Heart right ventricle (tissue), 16 donors: Measurements from ENCODE around the gene WFDC12. TPM values are rescaled to one million over a fixed set of nuclear protein-coding genes. Genes with fewer than 3 reads are reported as not detected.

Experiments
- ATAC-seq, 8 donors: fragments of 200-7000 bp; cut with Tn5 transposase; one replicate each; pipeline ENCODE4 v1.9.1; 2020; ENCODE audit warnings: mild to moderate bottlenecking in 8 of 8, moderate library complexity in 8 of 8, moderate number of reproducible peaks in 1 of 8
- DNase-seq, 2 donors: peaks; one replicate each; pipeline ENCODE4 v3.0.0-alpha.2; 2020
- H3K27ac ChIP-seq, 10 donors: fragments of 200-600 bp; sonication (generic) in 2 of 10; one replicate each; pipeline versions ENCODE4 v1.5.0 to v1.8.0; 2020 to 2022; ENCODE audit warnings: mild to moderate bottlenecking in 3 of 10
- H3K27me3 ChIP-seq, 7 donors: fragments of 200-600 bp; one replicate each; pipeline ENCODE4 v1.8.0; 2021 to 2022; ENCODE audit warnings: mild to moderate bottlenecking in 2 of 7
- H3K36me3 ChIP-seq, 9 donors: fragments of 200-600 bp; sonication (generic) in 1 of 9; one replicate each; pipeline versions ENCODE4 v1.5.0 to v1.8.0; 2020 to 2022; ENCODE audit warnings: mild to moderate bottlenecking in 2 of 9
- H3K4me1 ChIP-seq, 9 donors: fragments of 200-600 bp; sonication (generic) in 1 of 9; one replicate each; pipeline versions ENCODE4 v1.5.0 to v1.8.0; 2020 to 2022; ENCODE audit warnings: mild to moderate bottlenecking in 4 of 9
- H3K4me3 ChIP-seq, 10 donors: fragments of 200-600 bp; sonication (generic) in 2 of 10; one replicate each; pipeline versions ENCODE4 v1.5.0 to v1.8.0; 2020 to 2022; ENCODE audit warnings: mild to moderate bottlenecking in 7 of 10, moderate library complexity in 2 of 10
- H3K9me3 ChIP-seq, 11 donors: fragments of 200-600 bp in 10 of 11; sonication (generic) in 2 of 11; one replicate each; pipeline versions ENCODE4 v1.5.0 to v1.8.0; 2013 to 2022; ENCODE audit warnings: mild to moderate bottlenecking in 2 of 11, control low read depth in 1 of 11, moderate library complexity in 1 of 11
- CTCF ChIP-seq, 9 donors: fragments of 200-600 bp; sonication (generic) in 2 of 9; IDR thresholded peaks; one replicate each; pipeline versions ENCODE4 v1.5.0 to v1.8.0; 2021 to 2022; ENCODE audit warnings: antibody characterized with exemption in 9 of 9, mild to moderate bottlenecking in 5 of 9, moderate library complexity in 1 of 9
- WGBS, 2 donors: extraction: QIAGEN DNeasy Blood & Tissue Kit; methylation state at CpG; one replicate each; pipeline ENCODE4 v1.1.7; 2013; ENCODE audit warnings: inconsistent platforms in 1 of 2; 5-methylcytosine and 5-hydroxymethylcytosine counted together
- intact Hi-C, 10 donors: fragments of 100-400 bp; cut with DNase I; formaldehyde crosslinking; loops; one replicate each; pipeline versions ENCODE4 v1.11.1 to v1.14.2; 2022
- polyA plus RNA-seq, 2 donors: library from polyadenylated mRNA; stranded (reverse); fragments of 200-250 nt; gene quantifications; one replicate each; pipeline ENCODE4 v1.2.3, GENCODE V29; 2013
- total RNA-seq, 10 donors: library from RNA; stranded (reverse); fragmentation: NEBNext Ultra II Directional in 3 of 10; extraction: Animal tissue kit (Norgen Biotek cat#: 25700) in 3 of 10; gene quantifications; one replicate each; pipeline versions ENCODE4 v1.2.1 to v1.2.4, GENCODE V29; 2021 to 2023
- donor health status: Arrhythmogenic right ventricular cardiomyopathy.
- donor health status: ischemic (EF 13 %, LVEDD 7.1; RV severe dilation, severe dysfunction).
- donor health status: healthy with polysubstance abuse.
- donor health status: DM: no; HTN: yes; CAD: no.
- donor health status: DM: no; HTN: no; CAD: no.
- donor health status: ischemic (EF 25% LVEDD 6.9; RV normal size, moderate dysfunction).
- donor health status: ischemic (EF 25% LVEDD 5.7; RV mildly dilated, moderate dysfunction).
- donor health status: healthy.
- donor health status: DM: yes; HTN: yes; CAD: no.
- donor health status: Ischemic cardiomyopathy.
- donor health status: ischemic (EF 35%, LVEDD 5.7; RV mildly dilated, moderate dysfunction).
- donor health status: nonischemic (EF 11% LVEDD 7.7; RV severe dilation, severe dysfunction).
- donor health status: DM: yes; HTN: yes; CAD: no.
- donor health status: PGD.
- donor health status: ischemic (EF 29% LVEDD 5.4; RV normal size, mild dysfunction).
- donor health status: nonischemic (EF 23%, LVEDD 6.1; RV moderate dilation, normal function).

The WFDC12 gene
- total and polyA plus RNA-seq, 12 donors = not detected

- 79 to 83% methylated on average over 2 of the region's 2 CpGs for WGBS, 2 donors
- intact Hi-C loops = no loop called here
- peaks cover 0 to 72% (median 44%) of the 10 kb centered on the region in 7 donors for H3K27me3 ChIP-seq
- H3K4me1 ChIP-seq = no peaks in the 10 kb centered on the region
- H3K36me3 ChIP-seq = no peaks in the 10 kb centered on the region
- H3K27ac ChIP-seq = no peak overlapping the region
- DNase-seq = no peak
- no peak for ATAC-seq
- peaks cover 0 to 4% (median 0%) of the 10 kb centered on the region in 11 donors for H3K9me3 ChIP-seq
- no peak for TF ChIP-seq CTCF (IDR thresholded peaks at IDR 0.05)
- no peak overlapping the region for H3K4me3 ChIP-seq
These were observed 4.6 kb downstream of the WFDC12 start for GRCh38 chr20:45119556-45120266.

GRCh38 chr20:45118028-45118427, 6.2 kb downstream of the WFDC12 start:
- Histone ChIP-seq H3K4me3 (no peak overlapping the region), H3K9me3 (peaks cover 0 to 4% (median 0%) of the 10 kb centered on the region in 11 donors), H3K27me3 (peaks cover 0 to 64% (median 34%) of the 10 kb centered on the region in 7 donors), H3K4me1 (no peaks in the 10 kb centered on the region), H3K36me3 (no peaks in the 10 kb centered on the region), H3K27ac (no peak overlapping the region)
- intact Hi-C loops = no loop called here
- 80 to 83% methylated on average over 2 of the region's 2 CpGs for WGBS, 2 donors
- no peak for TF ChIP-seq CTCF (IDR thresholded peaks at IDR 0.05)
- no peak for ATAC-seq
- no peak for DNase-seq

GRCh38 chr20:45117581-45117980, 6.7 kb downstream of the WFDC12 start:
- H3K4me3 ChIP-seq = no peak overlapping the region
- DNase-seq (no peak), ATAC-seq (no peak)
- no peak for TF ChIP-seq CTCF (IDR thresholded peaks at IDR 0.05)
- peaks cover 0 to 66% (median 31%) of the 10 kb centered on the region in 7 donors for H3K27me3 ChIP-seq
- intact Hi-C loops = no loop called here
- H3K36me3 ChIP-seq = no peaks in the 10 kb centered on the region
- no peaks in the 10 kb centered on the region for H3K4me1 ChIP-seq
- 61 to 65% methylated on average over 4 of the region's 4 CpGs for WGBS, 2 donors
- no peak overlapping the region for H3K27ac ChIP-seq
- peaks cover 0 to 4% (median 0%) of the 10 kb centered on the region in 11 donors for H3K9me3 ChIP-seq

GRCh38 chr20:45115829-45116228, 8.4 kb downstream of the WFDC12 start:
- Histone ChIP-seq H3K4me3 (no peak overlapping the region), H3K9me3 (peaks cover 0 to 4% (median 0%) of the 10 kb centered on the region in 11 donors), H3K4me1 (no peaks in the 10 kb centered on the region), H3K27me3 (peaks cover 0 to 65% (median 38%) of the 10 kb centered on the region in 7 donors), H3K27ac (no peak overlapping the region), H3K36me3 (no peaks in the 10 kb centered on the region)
- ATAC-seq (no peak), DNase-seq (no peak)
- TF ChIP-seq CTCF (IDR thresholded peaks at IDR 0.05) = no peak
- 78 to 80% methylated on average over 4 of the region's 4 CpGs for WGBS, 2 donors
- intact Hi-C loops = no loop called here
